Panc1 (cell line): ENCODE data around the gene CARTPT. TPM values are rescaled to one million over a fixed set of nuclear protein-coding genes. Genes with fewer than 3 reads are reported as not detected.

ENCODE experiments used
- ATAC-seq: fragments of 200-7000 bp; cut with Tn5 transposase; 2 replicates; pipeline ENCODE4 v1.9.1; 2020; ENCODE audit warnings: mild to moderate bottlenecking, moderate library complexity
- BruUV-seq: library from RNA; stranded (reverse); fragments of 400-500 nt; replicated peaks from 2 replicates; lab custom pipeline; 2021; lab: Mats Ljungman, UMichigan
- CTCF ChIA-PET: fragments of 300-600 bp; sonication (Branson Sonifier 250); formaldehyde crosslinking; loops from one replicate; lab custom pipeline; 2022; ENCODE audit warnings: antibody characterized with exemption; lab: Charles Lee
- POLR2A ChIA-PET: fragments of 300-600 bp; sonication (Branson Sonifier 250); formaldehyde crosslinking; loops from one replicate; lab custom pipeline; 2022; ENCODE audit warnings: antibody characterized with exemption; lab: Charles Lee
- DNase-seq: peaks from one replicate; pipeline ENCODE4 v3.0.0-alpha.2; 2010; ENCODE audit warnings: low read depth, low spot score
- H3K27ac ChIP-seq: 2 replicates; pipeline ENCODE4 v1.5.1; 2011; ENCODE audit warnings: mild to moderate bottlenecking, low read length, inconsistent platforms
- H3K27me3 ChIP-seq: fragments of 200-500 bp; sonication (Bioruptor generic); 2 replicates; pipeline ENCODE4 v1.6.0; 2014; ENCODE audit warnings: low read length, inconsistent platforms; ENCODE audit not compliant: control insufficient read depth, insufficient read depth
- H3K36me3 ChIP-seq: fragments of 200-500 bp; sonication (Bioruptor generic); 2 replicates; pipeline ENCODE4 v1.5.1; 2014; ENCODE audit warnings: inconsistent platforms, mild to moderate bottlenecking, low read length, moderate library complexity; ENCODE audit not compliant: control insufficient read depth, insufficient read depth
- H3K4me1 ChIP-seq: 2 replicates; pipeline ENCODE4 v1.5.1; 2011; ENCODE audit warnings: inconsistent platforms, mild to moderate bottlenecking, low read length, moderate library complexity; ENCODE audit not compliant: control insufficient read depth, insufficient read depth
- H3K4me3 ChIP-seq, 2 experiments: 2 replicates each; pipeline ENCODE4 v1.5.1; 2011 to 2012; ENCODE audit warnings: low read depth in 2 of 2, low read length in 2 of 2, mild to moderate bottlenecking in 2 of 2, inconsistent platforms in 1 of 2, moderate library complexity in 1 of 2
- H3K9me3 ChIP-seq: fragments of 200-500 bp; sonication (Bioruptor generic); 2 replicates; pipeline ENCODE4 v1.5.1; 2014; ENCODE audit warnings: low read depth, mild to moderate bottlenecking, inconsistent platforms, low read length, moderate library complexity; ENCODE audit not compliant: control insufficient read depth, insufficient read depth
- POLR2AphosphoS5 ChIP-seq: IDR thresholded peaks from 2 replicates; pipeline ENCODE4 v1.6.1; 2012; ENCODE audit warnings: mild to moderate bottlenecking, low read depth, low read length, moderate library complexity
- SIN3A ChIP-seq: IDR thresholded peaks from 2 replicates; pipeline ENCODE4 v1.6.1; 2012; ENCODE audit warnings: low read depth, mild to moderate bottlenecking, low read length, moderate library complexity, borderline replicate concordance; ENCODE audit not compliant: insufficient read depth
- TCF7L2 ChIP-seq: IDR thresholded peaks from 2 replicates; pipeline ENCODE4 v1.6.1; 2011; ENCODE audit warnings: mild to moderate bottlenecking, low read depth, low read length, inconsistent platforms
- in situ Hi-C: cut with HindIII; loops from 2 replicates; pipeline ENCODE4 v1.10.0; 2016; ENCODE audit warnings: low sequenced_read_pairs, low pct_unique_long_range_greater_than_20kb
- intact Hi-C: fragments of 100-400 bp; cut with micrococcal nuclease; formaldehyde crosslinking; loops from one replicate; pipeline ENCODE4 v1.10.0; 2022; ENCODE audit not compliant: unreplicated experiment
- total RNA-seq: library from RNA; stranded (reverse); gene quantifications from one replicate; pipeline ENCODE4 v1.2.1, GENCODE V29; 2021; ENCODE audit not compliant: unreplicated experiment
- TF ChIP-seq, protein P1 (sequence below): fragments of 450-650 bp; IDR thresholded peaks from 2 replicates; pipeline ENCODE4 v1.5.1; 2017; ENCODE audit warnings: mild to moderate bottlenecking
- TF ChIP-seq, protein P2 (sequence below), 2 experiments: IDR thresholded peaks; 2 replicates each; pipeline ENCODE4 v1.6.1; 2011 to 2012; ENCODE audit warnings: low read depth in 2 of 2, control low read depth in 1 of 2, low read length in 1 of 2, mild to moderate bottlenecking in 1 of 2, moderate library complexity in 1 of 2; ENCODE audit not compliant: insufficient read depth in 1 of 2

CARTPT gene
- total RNA-seq, 1 experiment from 2014 or later: not detected

DNA sequence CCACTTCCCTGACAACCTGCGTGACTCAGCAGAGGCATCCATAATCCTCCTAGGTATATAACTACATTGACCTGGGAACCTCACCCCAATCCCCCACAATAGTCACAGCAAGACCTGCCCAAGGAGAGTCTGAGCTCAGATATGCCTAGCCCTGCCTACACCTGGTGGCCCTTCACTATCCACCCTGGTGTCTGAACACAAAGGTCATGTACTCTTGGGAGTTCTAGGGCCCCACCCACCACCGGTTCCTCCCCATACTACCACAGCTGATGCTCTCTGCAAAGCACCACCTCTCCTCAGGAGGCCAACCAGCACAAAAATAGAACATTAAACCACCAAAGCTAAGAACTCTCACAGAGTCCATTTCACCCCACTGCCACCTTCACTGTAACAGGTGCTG, 34.8 kb upstream of the CARTPT start:
- H3K4me3 ChIP-seq: no peak overlapping the region
- intact Hi-C loops: no loop called here
- in situ Hi-C loops: no loop called here
- no peaks in the 10 kb centered on the region for H3K9me3 ChIP-seq
- no peaks in the 10 kb centered on the region for H3K36me3 ChIP-seq
- ATAC-seq (no peak), DNase-seq (no peak)
- no TSS peak for BruUV-seq
- no peaks in the 10 kb centered on the region for H3K4me1 ChIP-seq
- no peak for TF ChIP-seq TCF7L2
- TF ChIP-seq SIN3A: no peak
- TF ChIP-seq, protein P1, sequence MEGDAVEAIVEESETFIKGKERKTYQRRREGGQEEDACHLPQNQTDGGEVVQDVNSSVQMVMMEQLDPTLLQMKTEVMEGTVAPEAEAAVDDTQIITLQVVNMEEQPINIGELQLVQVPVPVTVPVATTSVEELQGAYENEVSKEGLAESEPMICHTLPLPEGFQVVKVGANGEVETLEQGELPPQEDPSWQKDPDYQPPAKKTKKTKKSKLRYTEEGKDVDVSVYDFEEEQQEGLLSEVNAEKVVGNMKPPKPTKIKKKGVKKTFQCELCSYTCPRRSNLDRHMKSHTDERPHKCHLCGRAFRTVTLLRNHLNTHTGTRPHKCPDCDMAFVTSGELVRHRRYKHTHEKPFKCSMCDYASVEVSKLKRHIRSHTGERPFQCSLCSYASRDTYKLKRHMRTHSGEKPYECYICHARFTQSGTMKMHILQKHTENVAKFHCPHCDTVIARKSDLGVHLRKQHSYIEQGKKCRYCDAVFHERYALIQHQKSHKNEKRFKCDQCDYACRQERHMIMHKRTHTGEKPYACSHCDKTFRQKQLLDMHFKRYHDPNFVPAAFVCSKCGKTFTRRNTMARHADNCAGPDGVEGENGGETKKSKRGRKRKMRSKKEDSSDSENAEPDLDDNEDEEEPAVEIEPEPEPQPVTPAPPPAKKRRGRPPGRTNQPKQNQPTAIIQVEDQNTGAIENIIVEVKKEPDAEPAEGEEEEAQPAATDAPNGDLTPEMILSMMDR: no peak
- no peak for TF ChIP-seq POLR2AphosphoS5
- TF ChIP-seq, protein P2, sequence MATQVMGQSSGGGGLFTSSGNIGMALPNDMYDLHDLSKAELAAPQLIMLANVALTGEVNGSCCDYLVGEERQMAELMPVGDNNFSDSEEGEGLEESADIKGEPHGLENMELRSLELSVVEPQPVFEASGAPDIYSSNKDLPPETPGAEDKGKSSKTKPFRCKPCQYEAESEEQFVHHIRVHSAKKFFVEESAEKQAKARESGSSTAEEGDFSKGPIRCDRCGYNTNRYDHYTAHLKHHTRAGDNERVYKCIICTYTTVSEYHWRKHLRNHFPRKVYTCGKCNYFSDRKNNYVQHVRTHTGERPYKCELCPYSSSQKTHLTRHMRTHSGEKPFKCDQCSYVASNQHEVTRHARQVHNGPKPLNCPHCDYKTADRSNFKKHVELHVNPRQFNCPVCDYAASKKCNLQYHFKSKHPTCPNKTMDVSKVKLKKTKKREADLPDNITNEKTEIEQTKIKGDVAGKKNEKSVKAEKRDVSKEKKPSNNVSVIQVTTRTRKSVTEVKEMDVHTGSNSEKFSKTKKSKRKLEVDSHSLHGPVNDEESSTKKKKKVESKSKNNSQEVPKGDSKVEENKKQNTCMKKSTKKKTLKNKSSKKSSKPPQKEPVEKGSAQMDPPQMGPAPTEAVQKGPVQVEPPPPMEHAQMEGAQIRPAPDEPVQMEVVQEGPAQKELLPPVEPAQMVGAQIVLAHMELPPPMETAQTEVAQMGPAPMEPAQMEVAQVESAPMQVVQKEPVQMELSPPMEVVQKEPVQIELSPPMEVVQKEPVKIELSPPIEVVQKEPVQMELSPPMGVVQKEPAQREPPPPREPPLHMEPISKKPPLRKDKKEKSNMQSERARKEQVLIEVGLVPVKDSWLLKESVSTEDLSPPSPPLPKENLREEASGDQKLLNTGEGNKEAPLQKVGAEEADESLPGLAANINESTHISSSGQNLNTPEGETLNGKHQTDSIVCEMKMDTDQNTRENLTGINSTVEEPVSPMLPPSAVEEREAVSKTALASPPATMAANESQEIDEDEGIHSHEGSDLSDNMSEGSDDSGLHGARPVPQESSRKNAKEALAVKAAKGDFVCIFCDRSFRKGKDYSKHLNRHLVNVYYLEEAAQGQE (IDR thresholded peaks at IDR 0.05; ENCODE audit: insufficient read depth in 1 of 2, low read depth in 2 of 2, low read length in 1 of 2): no peak
- CTCF ChIA-PET: no interaction called here
- POLR2A ChIA-PET: no interaction called here
- H3K27me3 ChIP-seq: peaks cover 10% of the 10 kb centered on the region
- H3K27ac ChIP-seq: no peak overlapping the region

DNA sequence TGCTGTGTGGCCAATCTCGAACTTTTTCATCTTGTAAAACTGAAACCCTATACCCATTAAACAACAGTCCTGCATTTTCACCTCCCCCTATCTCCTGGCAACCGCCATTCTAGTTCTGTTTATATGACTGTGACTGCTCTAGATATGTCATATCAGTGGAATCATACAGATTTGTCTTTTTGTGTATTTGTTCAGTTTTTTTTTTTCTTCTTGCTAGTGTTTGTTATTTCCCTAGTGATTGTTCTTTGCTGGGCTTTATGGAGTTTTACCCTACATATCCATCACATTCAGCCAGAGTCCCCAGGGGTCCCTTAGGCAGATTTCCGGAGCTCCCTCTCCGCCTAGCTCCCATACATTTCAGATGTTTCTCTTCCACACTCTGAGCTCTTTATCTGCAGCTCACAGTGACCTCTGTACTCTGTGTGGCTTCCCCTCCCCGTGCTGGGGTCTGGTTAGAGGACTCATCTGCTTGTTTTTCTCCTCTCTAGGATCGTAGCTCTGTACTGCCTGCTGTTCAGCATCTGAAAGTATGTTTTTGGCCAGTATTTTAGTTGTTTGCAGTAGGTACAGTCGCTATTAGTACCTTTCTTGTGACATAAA, 25.1 kb upstream of the CARTPT start:
- CTCF ChIA-PET: no interaction called here
- Histone ChIP-seq H3K27me3 (peaks cover 12% of the 10 kb centered on the region), H3K9me3 (no peaks in the 10 kb centered on the region), H3K36me3 (no peaks in the 10 kb centered on the region), H3K4me3 (no peak overlapping the region), H3K27ac (no peak overlapping the region), H3K4me1 (no peaks in the 10 kb centered on the region)
- POLR2A ChIA-PET: no interaction called here
- no TSS peak for BruUV-seq
- TF ChIP-seq SIN3A (no peak), TCF7L2 (no peak), POLR2AphosphoS5 (no peak)
- TF ChIP-seq, protein P2 (IDR thresholded peaks at IDR 0.05; ENCODE audit: insufficient read depth in 1 of 2, low read depth in 2 of 2, low read length in 1 of 2): no peak
- TF ChIP-seq, protein P1: no peak
- in situ Hi-C loops (no loop called here), intact Hi-C loops (no loop called here)
- no peak for DNase-seq
- no peak for ATAC-seq
